BLaER1 treated with 17β-estradiol and CSF1 and Interleukin-3, amounts not matched to agents 10 nM and 100 nM (cell line): ENCODE measurements around the gene PEX5.
"Not testable (repeated sequence)": the region's sequence is repeated elsewhere in the genome, so short reads cannot be mapped to it uniquely, and the experiment has no call there.

ENCODE experiments used
- H3K27ac ChIP-seq, 11 experiments: shearing (Covaris generic); formaldehyde crosslinking; 2 replicates each; pipeline ENCODE4 v1.8.1; 2022
- H3K27me3 ChIP-seq, 11 experiments: shearing (Covaris generic); formaldehyde crosslinking; 2 replicates each; pipeline ENCODE4 v1.8.1; 2022
- H3K36me3 ChIP-seq, 11 experiments: shearing (Covaris generic); formaldehyde crosslinking; 2 replicates each; pipeline ENCODE4 v1.8.1; 2022
- H3K4me1 ChIP-seq, 10 experiments: shearing (Covaris generic); formaldehyde crosslinking; 2 replicates each; pipeline ENCODE4 v1.8.1; 2022
- H3K4me2 ChIP-seq, 11 experiments: shearing (Covaris generic); formaldehyde crosslinking; 2 replicates each; pipeline ENCODE4 v1.8.1; 2022
- H3K4me3 ChIP-seq, 10 experiments: shearing (Covaris generic); formaldehyde crosslinking; 2 replicates each; pipeline ENCODE4 v1.8.1; 2022
- H3K9ac ChIP-seq, 11 experiments: shearing (Covaris generic); formaldehyde crosslinking; 2 replicates each; pipeline ENCODE4 v1.8.1; 2022
- H3K9me3 ChIP-seq, 11 experiments: shearing (Covaris generic); formaldehyde crosslinking; replicated peaks in 1 of 11; 2 replicates each; pipeline ENCODE4 v1.8.1; 2022
- H4K20me1 ChIP-seq, 11 experiments: shearing (Covaris generic); formaldehyde crosslinking; 2 replicates each; pipeline ENCODE4 v1.8.1; 2022
- Cebpa-rat ChIP-seq, 11 experiments: shearing (Covaris generic); IDR thresholded peaks; 2 replicates each; pipeline ENCODE4 v1.8.1; 2022

PEX5 gene

GRCh38 chr12:7197841-7198240 lies 8.4 kb downstream of the PEX5 start:
- H3K9ac ChIP-seq = no peak overlapping the region
- no peaks in the 10 kb centered on the region for H4K20me1 ChIP-seq
- no peak overlapping the region for H3K4me3 ChIP-seq
- no peaks in the 10 kb centered on the region for H3K27me3 ChIP-seq
- no peak overlapping the region for H3K27ac ChIP-seq
- peaks cover 7 to 28% (median 15%) of the 10 kb centered on the region in 11 experiments; a peak in 19 of 22 replicates for H3K9me3 ChIP-seq
- no peaks in the 10 kb centered on the region for H3K4me1 ChIP-seq
- no peak overlapping the region for H3K4me2 ChIP-seq
- no peak for TF ChIP-seq Cebpa-rat (IDR thresholded peaks at IDR 0.05)
- peaks cover 51 to 73% (median 67%) of the 10 kb centered on the region in 11 experiments for H3K36me3 ChIP-seq

- Histone ChIP-seq H3K4me2 (no peak overlapping the region), H3K36me3 (peaks cover 69 to 89% (median 82%) of the 10 kb centered on the region in 11 experiments), H3K4me1 (peaks cover 0 to 10% (median 0%) of the 10 kb centered on the region in 10 experiments; a peak in 3 of 20 replicates), H3K27me3 (no peaks in the 10 kb centered on the region), H3K27ac (no peak overlapping the region), H3K9me3 (peaks cover 7 to 24% (median 13%) of the 10 kb centered on the region in 11 experiments; a peak in 19 of 22 replicates), H4K20me1 (no peaks in the 10 kb centered on the region), H3K4me3 (no peak overlapping the region), H3K9ac (no peak overlapping the region)
- TF ChIP-seq Cebpa-rat (IDR thresholded peaks at IDR 0.05) = no peak
Measured at GRCh38 chr12:7203109-7203508, 13.6 kb downstream of the PEX5 start.

- Histone ChIP-seq H3K4me1 (peaks cover 0 to 10% (median 0%) of the 10 kb centered on the region in 10 experiments; a peak in 3 of 20 replicates), H3K4me3 (no peak overlapping the region), H4K20me1 (no peaks in the 10 kb centered on the region), H3K27ac (no peak overlapping the region), H3K4me2 (no peak overlapping the region), H3K9ac (no peak overlapping the region), H3K36me3 (peaks cover 79 to 98% (median 91%) of the 10 kb centered on the region in 11 experiments), H3K9me3 (peaks cover 0 to 24% (median 7%) of the 10 kb centered on the region in 11 experiments; a peak in 13 of 22 replicates), H3K27me3 (no peaks in the 10 kb centered on the region)
- TF ChIP-seq Cebpa-rat (IDR thresholded peaks at IDR 0.05) = no peak
Measured at GRCh38 chr12:7205091-7205490, 15.6 kb downstream of the PEX5 start.

GRCh38 chr12:7206691-7207090 lies 17.2 kb downstream of the PEX5 start:
- Histone ChIP-seq H3K27ac (no peak overlapping the region), H3K4me1 (peaks cover 0 to 10% (median 0%) of the 10 kb centered on the region in 10 experiments; a peak in 3 of 20 replicates), H3K4me2 (no peak overlapping the region), H3K36me3 (peaks cover 86 to 100% (median 97%) of the 10 kb centered on the region in 11 experiments), H3K4me3 (no peak overlapping the region), H3K9ac (no peak overlapping the region), H3K27me3 (no peaks in the 10 kb centered on the region), H3K9me3 (peaks cover 0 to 31% (median 14%) of the 10 kb centered on the region in 11 experiments; a peak in 15 of 22 replicates), H4K20me1 (no peaks in the 10 kb centered on the region)
- TF ChIP-seq Cebpa-rat (IDR thresholded peaks at IDR 0.05) = no peak

- peaks cover 0 to 10% (median 0%) of the 10 kb centered on the region in 10 experiments; a peak in 3 of 20 replicates for H3K4me1 ChIP-seq
- peaks cover 83 to 100% (median 95%) of the 10 kb centered on the region in 11 experiments for H3K36me3 ChIP-seq
- no peak overlapping the region for H3K27ac ChIP-seq
- peaks cover 10 to 41% (median 23%) of the 10 kb centered on the region in 11 experiments for H3K9me3 ChIP-seq
- no peak for TF ChIP-seq Cebpa-rat (IDR thresholded peaks at IDR 0.05)
- no peak overlapping the region for H3K4me3 ChIP-seq
- no peak overlapping the region for H3K9ac ChIP-seq
- no peaks in the 10 kb centered on the region for H4K20me1 ChIP-seq
- no peaks in the 10 kb centered on the region for H3K27me3 ChIP-seq
- no peak overlapping the region for H3K4me2 ChIP-seq
Measured at GRCh38 chr12:7207866-7208625, 18.6 kb downstream of the PEX5 start.

- Histone ChIP-seq H4K20me1 (no peaks in the 10 kb centered on the region), H3K4me1 (peaks cover 0 to 7% (median 0%) of the 10 kb centered on the region in 10 experiments; a peak in 3 of 20 replicates), H3K9me3 (peaks cover 10 to 41% (median 23%) of the 10 kb centered on the region in 11 experiments), H3K4me3 (no peak overlapping the region), H3K9ac (no peak overlapping the region), H3K4me2 (no peak overlapping the region), H3K36me3 (peaks cover 71 to 81% (median 77%) of the 10 kb centered on the region in 11 experiments), H3K27ac (no peak overlapping the region), H3K27me3 (no peaks in the 10 kb centered on the region)
- no peak for TF ChIP-seq Cebpa-rat (IDR thresholded peaks at IDR 0.05)
Measured at GRCh38 chr12:7209958-7210357, 20.5 kb downstream of the PEX5 start.

GRCh38 chr12:7210642-7211151 lies 21.2 kb downstream of the PEX5 start:
- Histone ChIP-seq H3K27ac (no peak overlapping the region), H3K36me3 (peaks cover 67 to 73% (median 71%) of the 10 kb centered on the region in 11 experiments), H3K9me3 (peaks cover 10 to 41% (median 23%) of the 10 kb centered on the region in 11 experiments), H4K20me1 (no peaks in the 10 kb centered on the region), H3K4me3 (no peak overlapping the region), H3K4me1 (no peaks in the 10 kb centered on the region; a peak in 1 of 20 replicates), H3K27me3 (no peaks in the 10 kb centered on the region), H3K4me2 (no peak overlapping the region), H3K9ac (no peak overlapping the region)
- TF ChIP-seq Cebpa-rat (IDR thresholded peaks at IDR 0.05) = no peak

- TF ChIP-seq Cebpa-rat (IDR thresholded peaks at IDR 0.05) = no peak
- Histone ChIP-seq H3K9me3 (peaks cover 10 to 41% (median 23%) of the 10 kb centered on the region in 11 experiments), H3K4me2 (no peak overlapping the region), H4K20me1 (no peaks in the 10 kb centered on the region), H3K4me1 (no peaks in the 10 kb centered on the region), H3K27me3 (no peaks in the 10 kb centered on the region), H3K27ac (no peak overlapping the region), H3K9ac (no peak overlapping the region), H3K36me3 (peaks cover 50 to 53% (median 51%) of the 10 kb centered on the region in 11 experiments), H3K4me3 (no peak overlapping the region)
Measured at GRCh38 chr12:7212678-7213077, 23.2 kb downstream of the PEX5 start.

GRCh38 chr12:7213745-7214144 lies 24.3 kb downstream of the PEX5 start:
- H3K9ac ChIP-seq, H3K4me1 ChIP-seq, H4K20me1 ChIP-seq, H3K27me3 ChIP-seq, H3K4me2 ChIP-seq, H3K4me3 ChIP-seq, H3K27ac ChIP-seq: not testable (repeated sequence)
- H3K9me3 ChIP-seq = peaks cover 10 to 40% (median 23%) of the 10 kb centered on the region in 11 experiments
- peaks cover 39 to 43% (median 40%) of the 10 kb centered on the region in 11 experiments for H3K36me3 ChIP-seq
